ENCODE measurements around the gene MED13L. TPM values are rescaled to one million over a fixed set of nuclear protein-coding genes. Genes with fewer than 3 reads are reported as not detected.
A peak's percentile ranks its signal among the peaks of the same experiment; 100 is the strongest.

Gene MED13L
- total and polyA plus RNA-seq, 11 donors: 12.2 to 84.1 (median 60.2) TPM

- H3K4me3 ChIP-seq: no peak overlapping the region
- no peak overlapping the region for H3K27ac ChIP-seq
- H3K9me3 ChIP-seq: no peaks in the 10 kb centered on the region
- ATAC-seq (no peak), DNase-seq (no peak)
- intact Hi-C loops (cut with DNase I): no loop called here
- 66 to 74% (median 73%) methylated on average over 9 of the region's 9 CpGs for WGBS, 4 donors
- no peaks in the 10 kb centered on the region for H3K27me3 ChIP-seq
- peaks cover 0 to 95% (median 80%) of the 10 kb centered on the region in 9 donors for H3K36me3 ChIP-seq
- no peak for TF ChIP-seq CTCF (IDR thresholded peaks at IDR 0.05)
- peaks cover 0 to 31% (median 7%) of the 10 kb centered on the region in 12 donors for H3K4me1 ChIP-seq
These were observed 302.1 kb downstream of the MED13L start for GRCh38 chr12:115975411-115975810.

GRCh38 chr12:115973968-115974724 is 303.3 kb downstream of the MED13L start:
- Histone ChIP-seq H3K4me1 (peaks cover 0 to 25% (median 6%) of the 10 kb centered on the region in 12 donors), H3K9me3 (no peaks in the 10 kb centered on the region), H3K27me3 (no peaks in the 10 kb centered on the region), H3K36me3 (peaks cover 0 to 95% (median 82%) of the 10 kb centered on the region in 9 donors), H3K27ac (no peak overlapping the region), H3K4me3 (no peak overlapping the region)
- ATAC-seq (no peak), DNase-seq (no peak)
- intact Hi-C loops (cut with DNase I): no loop called here
- TF ChIP-seq CTCF (IDR thresholded peaks at IDR 0.05) (no peak), POLR2A (IDR thresholded peaks at IDR 0.05) (no peak)
- 75 to 96% (median 95%) methylated on average over 3 of the region's 3 CpGs for WGBS, 4 donors

GRCh38 chr12:115973066-115973465 is 304.4 kb downstream of the MED13L start:
- H3K4me1 ChIP-seq: peaks cover 0 to 21% (median 4%) of the 10 kb centered on the region in 12 donors
- peaks cover 0 to 98% (median 84%) of the 10 kb centered on the region in 9 donors for H3K36me3 ChIP-seq
- DNase-seq: no peak
- H3K9me3 ChIP-seq: no peaks in the 10 kb centered on the region
- no peak overlapping the region for H3K27ac ChIP-seq
- no peak for ATAC-seq
- TF ChIP-seq POLR2A (IDR thresholded peaks at IDR 0.05) (no peak), CTCF (IDR thresholded peaks at IDR 0.05) (no peak)
- H3K27me3 ChIP-seq: no peaks in the 10 kb centered on the region
- 70 to 78% (median 74%) methylated on average over 1 of the region's 1 CpG for WGBS, 4 donors
- H3K4me3 ChIP-seq: no peak overlapping the region
- intact Hi-C loops (cut with DNase I): no loop called here

GRCh38 chr12:115972241-115972640 is 305.3 kb downstream of the MED13L start:
- Histone ChIP-seq H3K4me3 (no peak overlapping the region), H3K4me1 (peaks cover 0 to 21% (median 4%) of the 10 kb centered on the region in 12 donors), H3K9me3 (no peaks in the 10 kb centered on the region), H3K27ac (no peak overlapping the region), H3K27me3 (no peaks in the 10 kb centered on the region), H3K36me3 (peaks cover 0 to 98% (median 89%) of the 10 kb centered on the region in 9 donors)
- intact Hi-C loops (cut with DNase I): no loop called here
- no peak for DNase-seq
- no peak for TF ChIP-seq CTCF (IDR thresholded peaks at IDR 0.05)
- TF ChIP-seq POLR2A (IDR thresholded peaks at IDR 0.05): no peak
- 81 to 91% (median 88%) methylated on average over 4 of the region's 4 CpGs for WGBS, 4 donors
- ATAC-seq: peak in 1 of 4 donors; percentile 38

Data from heart left ventricle (tissue), 16 donors.